GM18505 (cell line): ENCODE results near the gene TTC6.

ENCODE experiments used
- ATAC-seq: cut with Tn5 transposase; IDR thresholded peaks from one replicate; pipeline ENCODE4 v1.9.1; 2021; ENCODE audit not compliant: unreplicated experiment
- POLR2A ChIP-seq: IDR thresholded peaks from 4 replicates; pipeline ENCODE4 v1.6.1; 2011; ENCODE audit warnings: borderline replicate concordance; ENCODE audit not compliant: insufficient read depth, insufficient read length; ENCODE audit errors: extremely low read depth

TTC6 gene

DNA sequence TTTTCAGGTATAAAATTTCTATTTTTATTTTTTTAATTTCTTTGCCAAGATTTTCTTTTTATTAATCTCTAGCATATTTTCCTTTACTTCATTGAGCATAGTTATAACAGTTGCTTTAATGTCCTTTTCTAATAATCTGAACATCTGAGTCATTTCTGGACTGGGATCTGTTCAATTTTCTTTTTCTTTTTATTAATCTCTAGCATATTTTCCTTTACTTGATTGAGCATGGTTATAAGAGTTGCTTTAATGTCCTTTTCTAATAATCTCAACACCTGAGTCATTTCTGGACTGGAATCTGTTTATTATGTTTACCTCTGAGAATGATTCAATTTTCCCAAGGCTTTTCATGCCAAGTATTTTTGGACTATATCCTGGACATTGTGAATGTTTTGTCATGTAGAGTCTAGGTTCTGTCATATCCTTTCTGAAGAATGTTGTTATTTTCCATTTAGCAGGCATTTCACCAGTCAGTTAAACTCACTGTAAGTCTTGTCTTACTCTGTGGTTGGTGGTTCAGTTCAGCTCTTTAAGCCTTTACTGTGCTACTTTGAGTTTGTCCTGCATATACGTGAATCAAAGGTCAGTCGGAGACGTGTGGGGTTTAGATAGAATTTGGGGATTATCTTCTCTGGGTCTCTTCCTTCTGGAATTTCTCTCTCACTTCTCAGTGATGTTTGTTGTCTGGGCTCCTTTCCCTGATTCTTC, 20.3 kb downstream of the TTC6 start:
- ATAC-seq: no peak
- TF ChIP-seq POLR2A: no peak

GRCh38 chr14:37616853-37617252, 21.4 kb downstream of the TTC6 start:
- no peak for TF ChIP-seq POLR2A
- no peak for ATAC-seq

DNA sequence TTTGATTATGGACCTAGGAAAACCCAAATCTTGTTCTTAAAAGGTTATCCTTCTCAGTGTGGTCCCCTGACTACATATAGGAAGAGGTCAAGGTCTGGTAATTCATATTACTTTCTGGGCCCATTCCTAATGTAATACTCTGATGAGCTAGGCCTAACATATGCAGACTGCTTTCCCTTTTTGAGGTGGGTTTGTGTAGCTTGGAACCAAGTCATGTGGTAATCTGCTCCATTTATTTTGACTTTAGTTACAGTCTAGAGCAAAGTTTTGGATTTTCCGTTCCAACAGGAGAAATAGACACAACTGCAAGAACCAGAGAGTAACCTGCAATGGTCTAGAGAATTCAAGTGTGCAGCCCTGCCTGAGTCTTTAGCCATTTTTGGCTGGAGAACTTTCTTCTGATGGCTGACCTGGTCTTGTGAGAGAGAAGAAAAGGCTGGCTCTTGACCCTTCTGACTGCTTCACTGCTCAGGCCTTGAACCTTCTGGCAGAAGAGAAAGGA, 22.5 kb downstream of the TTC6 start:
- ATAC-seq: no peak
- no peak for TF ChIP-seq POLR2A

GRCh38 chr14:37618498-37619028, 23.1 kb downstream of the TTC6 start:
- ATAC-seq: no peak
- TF ChIP-seq POLR2A: no peak

GRCh38 chr14:37620856-37621255, 25.4 kb downstream of the TTC6 start:
- no peak for TF ChIP-seq POLR2A
- ATAC-seq: no peak

GRCh38 chr14:37622231-37622923, 26.9 kb downstream of the TTC6 start:
- ATAC-seq: no peak

GRCh38 chr14:37623426-37623951, 28.1 kb downstream of the TTC6 start:
- TF ChIP-seq POLR2A: no peak
- no peak for ATAC-seq

More at GRCh38 chr14:37622231-37622923, 26.9 kb downstream of the TTC6 start:
- no peak for TF ChIP-seq POLR2A

GRCh38 chr14:37623971-37624370, 28.5 kb downstream of the TTC6 start:
- TF ChIP-seq POLR2A: no peak
- ATAC-seq: no peak

- TF ChIP-seq POLR2A: no peak
- ATAC-seq: no peak
Observed at GRCh38 chr14:37625597-37626595, 30.5 kb downstream of the TTC6 start.

- TF ChIP-seq POLR2A: no peak
- ATAC-seq: no peak
Observed at GRCh38 chr14:37637341-37637740, 41.9 kb downstream of the TTC6 start.

DNA sequence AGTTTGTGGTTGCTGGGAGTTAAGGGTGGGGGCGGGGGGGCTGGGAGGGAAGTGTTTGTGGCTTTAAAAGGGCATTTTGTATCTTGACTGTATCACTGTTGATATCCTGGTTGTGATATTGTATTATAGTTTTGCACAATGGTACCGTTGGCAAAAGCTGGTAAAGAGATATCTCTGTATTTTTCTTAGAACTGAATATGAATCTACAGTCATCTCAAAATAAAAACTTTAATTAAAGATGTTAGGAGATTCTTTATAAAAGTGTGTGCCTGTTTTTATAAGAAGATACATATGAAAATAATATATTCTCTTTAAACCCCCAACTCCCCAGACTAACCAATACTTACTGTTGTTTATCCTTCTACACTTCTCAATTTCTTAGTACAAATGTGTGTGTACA, 43.2 kb downstream of the TTC6 start:
- TF ChIP-seq POLR2A: no peak
- no peak for ATAC-seq

DNA sequence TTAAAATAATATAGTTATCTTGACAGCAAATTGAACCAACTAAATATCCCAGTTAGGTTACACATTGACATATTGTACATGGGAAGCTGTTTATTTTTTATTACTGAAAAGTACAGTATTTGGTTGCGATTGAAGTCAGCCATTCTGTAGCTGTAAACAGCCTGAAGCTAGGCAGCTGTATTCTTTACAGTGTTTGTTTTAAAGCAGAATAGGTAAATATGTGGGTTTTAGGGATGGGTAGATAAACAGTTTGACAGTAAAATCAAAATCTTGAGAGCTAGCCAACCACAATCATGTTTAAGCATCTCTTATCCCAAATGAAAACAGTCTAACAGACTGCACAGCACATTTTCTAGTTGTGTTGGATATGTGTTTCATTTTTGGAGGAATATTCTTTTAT, 45.7 kb downstream of the TTC6 start:
- ATAC-seq: no peak
- no peak for TF ChIP-seq POLR2A
